Skeletal muscle tissue (tissue), 4 donors: ENCODE measurements around the gene RFPL1. TPM values are rescaled to one million over a fixed set of nuclear protein-coding genes. Genes with fewer than 3 reads are reported as not detected.

ENCODE experiments used
- H3K27ac ChIP-seq: one replicate; pipeline ENCODE4 v1.7.0; 2013; ENCODE audit warnings: mild to moderate bottlenecking, low read depth, low read length, inconsistent platforms
- H3K27me3 ChIP-seq, 3 donors: one replicate each; pipeline ENCODE4 v1.7.0; 2013; ENCODE audit warnings: low read length in 3 of 3; ENCODE audit not compliant: control insufficient read depth in 3 of 3, insufficient read depth in 3 of 3
- H3K36me3 ChIP-seq, 3 donors: one replicate each; pipeline ENCODE4 v1.7.0; 2013; ENCODE audit warnings: low read length in 3 of 3; ENCODE audit not compliant: control insufficient read depth in 3 of 3, insufficient read depth in 3 of 3
- H3K4me1 ChIP-seq, 3 donors: one replicate each; pipeline ENCODE4 v1.7.0; 2013; ENCODE audit warnings: low read length in 3 of 3, mild to moderate bottlenecking in 3 of 3; ENCODE audit not compliant: control insufficient read depth in 3 of 3, insufficient read depth in 3 of 3
- H3K4me3 ChIP-seq, 3 donors: one replicate each; pipeline ENCODE4 v1.7.0; 2013; ENCODE audit warnings: low read length in 3 of 3
- H3K9ac ChIP-seq, 3 donors: one replicate each; pipeline ENCODE4 v1.7.0; 2013; ENCODE audit warnings: low read length in 3 of 3, mild to moderate bottlenecking in 3 of 3, moderate library complexity in 2 of 3, low read depth in 1 of 3
- H3K9me3 ChIP-seq, 3 donors: one replicate each; pipeline ENCODE4 v1.7.0; 2013; ENCODE audit warnings: low read length in 3 of 3; ENCODE audit not compliant: control insufficient read depth in 3 of 3
- total RNA-seq: library from RNA; depleted of rRNA; stranded (reverse); fragments of >200 nt; gene quantifications from one replicate; pipeline ENCODE4 v1.2.3, GENCODE V29; 2014
- donor health status: Osteomylitis.

RFPL1 gene
- total RNA-seq, 1 donor from 2014 or later, result not detected

DNA sequence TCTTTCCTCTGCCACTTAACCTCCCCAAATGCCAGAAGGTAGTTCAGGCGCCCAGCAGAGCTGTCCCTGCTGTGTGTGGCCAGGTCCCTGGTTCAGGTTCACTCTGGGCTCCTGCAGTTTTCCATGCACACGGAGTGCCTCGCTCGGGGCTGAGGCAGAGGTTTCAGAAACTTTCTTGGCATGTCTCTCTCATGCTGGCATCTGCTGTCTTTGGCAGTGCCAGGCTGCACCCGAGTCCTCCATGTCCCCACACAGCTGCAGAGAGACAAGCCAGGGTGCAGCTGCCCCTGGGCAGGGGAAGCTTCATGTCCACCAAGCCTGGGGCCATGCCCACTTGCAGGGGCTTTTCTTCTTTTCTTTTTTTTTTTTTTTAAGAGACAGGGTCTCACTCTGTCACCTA is 34.6 kb downstream of the RFPL1 start:
- Histone ChIP-seq H3K9me3 (no peaks in the 10 kb centered on the region), H3K4me1 (peaks cover 0 to 6% (median 5%) of the 10 kb centered on the region in 3 donors), H3K36me3 (peaks cover 0 to 1% (median 0%) of the 10 kb centered on the region in 3 donors), H3K27ac (no peak overlapping the region), H3K27me3 (peaks cover 18 to 41% (median 36%) of the 10 kb centered on the region in 3 donors), H3K4me3 (no peak overlapping the region), H3K9ac (no peak overlapping the region)

DNA sequence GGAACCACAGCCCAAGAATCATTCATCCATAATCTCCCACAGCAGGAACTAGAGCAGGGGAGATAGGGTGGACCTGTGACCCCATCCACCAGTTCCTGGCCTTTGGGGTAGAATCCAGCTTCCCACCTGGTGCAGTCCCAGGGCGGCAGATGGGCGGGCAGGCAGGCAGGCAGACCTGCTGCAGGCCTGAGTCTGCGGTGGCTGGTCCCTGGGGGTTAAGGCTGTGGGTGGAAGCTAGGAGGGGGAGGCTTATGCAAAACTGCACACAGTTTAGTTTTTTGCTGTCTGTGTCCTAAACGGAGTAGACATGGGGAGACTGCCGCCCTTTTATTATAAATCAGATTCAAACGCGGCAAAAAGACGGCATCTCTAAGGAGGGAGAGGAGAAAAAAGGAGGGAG is 37.2 kb downstream of the RFPL1 start:
- Histone ChIP-seq H3K9me3 (no peaks in the 10 kb centered on the region), H3K36me3 (peaks cover 0 to 1% (median 0%) of the 10 kb centered on the region in 3 donors), H3K4me1 (peaks cover 2 to 7% (median 6%) of the 10 kb centered on the region in 3 donors), H3K9ac (no peak overlapping the region), H3K27ac (no peak overlapping the region), H3K4me3 (no peak overlapping the region), H3K27me3 (peaks cover 31 to 51% (median 44%) of the 10 kb centered on the region in 3 donors)

DNA sequence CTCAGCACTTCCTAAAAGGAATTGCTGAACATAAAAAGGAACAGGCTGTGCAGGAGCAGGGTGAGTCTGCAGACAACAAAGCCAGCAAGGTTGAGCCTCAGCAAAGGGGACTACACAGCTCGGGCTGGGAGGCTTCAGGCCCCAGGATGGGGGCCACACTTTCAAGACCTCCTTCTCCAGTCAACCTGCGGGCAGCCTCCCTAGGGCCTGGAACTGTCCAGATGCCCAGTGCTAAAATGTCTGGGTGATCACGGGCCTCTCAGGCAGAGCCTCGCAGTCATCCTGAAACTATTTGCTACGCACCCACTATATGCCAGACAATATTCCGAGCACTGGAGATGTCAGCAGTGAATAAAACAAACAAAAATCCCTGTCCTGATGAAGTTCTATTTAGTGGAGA is 37.7 kb downstream of the RFPL1 start:
- no peak overlapping the region for H3K4me3 ChIP-seq
- peaks cover 0 to 1% (median 0%) of the 10 kb centered on the region in 3 donors for H3K36me3 ChIP-seq
- H3K4me1 ChIP-seq, result peaks cover 6 to 10% (median 7%) of the 10 kb centered on the region in 3 donors
- H3K9me3 ChIP-seq, result no peaks in the 10 kb centered on the region
- peaks cover 34 to 52% (median 46%) of the 10 kb centered on the region in 3 donors for H3K27me3 ChIP-seq
- H3K27ac ChIP-seq, result no peak overlapping the region
- H3K9ac ChIP-seq, result no peak overlapping the region

DNA sequence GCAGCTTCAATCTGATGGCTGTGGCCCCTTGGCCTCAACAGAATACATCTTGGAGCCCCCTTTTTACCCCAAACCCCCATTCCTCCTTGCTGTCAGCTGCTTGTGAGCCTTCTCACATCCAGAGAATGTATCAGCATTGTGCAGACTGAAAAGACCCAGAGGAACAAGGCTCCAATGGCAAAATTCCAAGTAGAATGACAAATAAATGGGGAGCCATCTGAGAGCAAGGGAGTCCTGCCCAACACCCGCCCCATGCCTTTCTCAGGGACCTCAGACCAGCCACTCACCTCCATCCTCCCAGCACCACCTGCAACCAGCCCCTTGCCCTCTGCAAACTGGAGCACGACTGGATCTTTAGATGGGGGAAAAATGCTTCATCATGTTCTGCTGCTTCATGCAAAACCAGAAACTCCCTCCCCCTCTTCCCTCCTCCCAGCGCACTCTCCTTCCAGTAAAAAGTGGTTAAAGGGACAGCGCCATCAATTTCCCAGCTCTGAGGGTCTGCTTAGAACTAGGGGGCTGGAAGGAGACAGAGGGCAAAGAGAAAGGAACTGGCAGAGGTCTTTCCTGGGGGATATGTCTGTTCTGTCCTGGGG is 39.4 kb downstream of the RFPL1 start:
- Histone ChIP-seq H3K27me3 (peaks cover 49 to 67% (median 58%) of the 10 kb centered on the region in 3 donors), H3K9me3 (no peaks in the 10 kb centered on the region), H3K27ac (no peak overlapping the region), H3K4me1 (peaks cover 7 to 13% (median 8%) of the 10 kb centered on the region in 3 donors), H3K9ac (no peak overlapping the region), H3K36me3 (no peaks in the 10 kb centered on the region), H3K4me3 (no peak overlapping the region)

DNA sequence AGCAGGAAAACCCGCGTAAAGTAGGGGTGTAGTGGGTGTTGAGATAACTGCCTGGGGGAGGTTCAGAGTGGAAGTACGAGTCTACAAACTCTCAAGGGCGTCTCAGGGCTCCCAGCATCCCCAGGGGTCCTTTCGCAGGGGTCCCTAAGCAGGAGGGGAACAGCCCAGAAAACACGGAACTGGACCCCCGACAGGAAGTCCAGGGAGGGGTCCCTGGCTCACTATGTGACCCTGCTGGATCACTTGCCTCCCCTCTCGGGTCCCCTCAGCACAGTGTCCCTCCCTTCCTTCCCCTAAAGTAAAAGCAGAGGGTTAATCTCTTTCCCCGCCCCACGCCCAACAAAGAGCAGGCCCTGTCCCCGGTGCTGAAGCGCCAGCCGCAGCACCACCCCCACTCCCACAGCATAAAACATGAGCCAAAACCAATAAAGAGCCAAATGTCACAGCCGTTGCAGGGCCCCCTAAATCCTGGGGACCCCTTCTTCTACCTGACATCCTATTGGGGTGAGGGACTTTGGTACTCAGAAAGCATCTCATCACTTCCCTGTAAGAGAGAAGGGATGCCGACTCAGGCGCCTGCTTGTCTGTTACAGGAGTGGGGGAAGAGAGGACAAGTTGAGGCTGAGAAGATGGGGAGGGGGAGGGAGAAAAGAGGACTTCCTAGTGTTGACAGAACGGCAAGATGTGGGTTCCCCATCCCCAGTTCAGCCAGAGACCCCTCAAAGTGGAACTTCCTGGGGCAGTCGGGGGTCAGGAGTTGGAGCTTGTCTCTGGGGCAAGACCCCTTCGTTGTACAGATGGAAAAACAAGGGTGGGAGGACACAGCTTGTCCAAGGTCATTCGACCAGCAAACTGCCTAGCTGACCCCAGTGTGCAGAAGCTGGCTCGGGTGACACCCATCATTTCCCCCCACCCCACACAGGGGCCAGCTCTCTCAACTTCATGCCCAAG is 40.2 kb downstream of the RFPL1 start:
- Histone ChIP-seq H3K9ac (no peak overlapping the region), H3K36me3 (no peaks in the 10 kb centered on the region), H3K9me3 (no peaks in the 10 kb centered on the region), H3K27ac (no peak overlapping the region), H3K4me3 (no peak overlapping the region), H3K4me1 (peaks cover 7 to 13% (median 8%) of the 10 kb centered on the region in 3 donors), H3K27me3 (peaks cover 49 to 71% (median 63%) of the 10 kb centered on the region in 3 donors)

DNA sequence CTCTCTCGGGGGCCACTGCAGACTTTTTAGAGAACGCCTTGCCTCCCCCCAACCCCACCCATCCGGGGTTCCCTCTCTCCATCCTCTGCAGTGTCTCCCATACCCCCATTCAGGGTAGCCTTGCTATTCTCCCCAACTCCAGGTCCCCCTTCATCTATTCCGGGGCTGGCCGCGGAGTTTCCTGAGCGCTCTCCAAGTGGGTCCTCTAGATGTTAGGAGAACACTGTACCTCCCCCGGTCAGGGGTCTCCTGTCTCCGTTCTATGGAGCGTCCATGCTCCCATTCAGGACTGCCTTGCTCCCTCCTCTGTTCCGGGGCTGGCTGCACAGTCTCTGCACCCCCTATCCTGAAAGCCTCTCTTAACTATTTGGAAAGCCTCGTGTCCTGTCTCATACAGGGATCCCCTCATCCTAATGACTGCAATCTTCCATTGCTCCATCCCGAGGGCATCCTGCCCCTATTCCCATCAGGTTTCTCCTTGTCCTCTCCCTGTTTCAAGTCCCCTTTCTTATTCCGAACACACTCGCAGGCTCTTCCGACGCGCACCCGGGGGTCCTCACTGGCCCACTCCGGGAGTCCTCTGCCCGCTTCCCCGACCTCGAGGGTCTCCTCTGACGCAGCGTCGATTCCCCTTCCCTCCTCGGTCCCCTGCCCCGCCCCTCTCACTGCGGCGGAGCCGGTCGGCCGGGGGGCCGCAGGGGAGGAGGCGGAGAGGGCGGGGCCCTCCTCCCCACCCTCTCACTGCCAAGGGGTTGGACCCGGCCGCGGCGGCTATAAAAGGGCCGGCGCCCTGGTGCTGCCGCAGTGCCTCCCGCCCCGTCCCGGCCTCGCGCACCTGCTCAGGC is 41.3 kb downstream of the RFPL1 start, which contains the start of gene NEFH:
TSS of gene NEFH (plus strand) at position 802 of the 845 bp plus-strand sequence. CDS start 45 bp downstream, outside the sequence.
- peak within 1 kb of the TSS in 1 of 3 donors; percentile 45 for H3K4me3 ChIP-seq
- H3K9ac ChIP-seq, result no peak within 1 kb of the TSS
- H3K4me1 ChIP-seq, result peaks cover 7 to 13% (median 8%) of the 10 kb centered on the region in 3 donors
- H3K9me3 ChIP-seq, result no peaks in the 10 kb centered on the region
- no peaks in the 10 kb centered on the region for H3K36me3 ChIP-seq
- H3K27ac ChIP-seq, result no peak within 1 kb of the TSS
- peaks cover 49 to 71% (median 63%) of the 10 kb centered on the region in 3 donors for H3K27me3 ChIP-seq

DNA sequence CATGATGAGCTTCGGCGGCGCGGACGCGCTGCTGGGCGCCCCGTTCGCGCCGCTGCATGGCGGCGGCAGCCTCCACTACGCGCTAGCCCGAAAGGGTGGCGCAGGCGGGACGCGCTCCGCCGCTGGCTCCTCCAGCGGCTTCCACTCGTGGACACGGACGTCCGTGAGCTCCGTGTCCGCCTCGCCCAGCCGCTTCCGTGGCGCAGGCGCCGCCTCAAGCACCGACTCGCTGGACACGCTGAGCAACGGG is 41.8 kb downstream of the RFPL1 start:
- Histone ChIP-seq H3K9me3 (no peaks in the 10 kb centered on the region), H3K27ac (no peak overlapping the region), H3K9ac (no peak overlapping the region), H3K27me3 (peaks cover 48 to 71% (median 63%) of the 10 kb centered on the region in 3 donors), H3K4me3 (peak overlapping the region in 1 of 3 donors; percentile 45), H3K4me1 (peaks cover 7 to 13% (median 8%) of the 10 kb centered on the region in 3 donors), H3K36me3 (no peaks in the 10 kb centered on the region)

DNA sequence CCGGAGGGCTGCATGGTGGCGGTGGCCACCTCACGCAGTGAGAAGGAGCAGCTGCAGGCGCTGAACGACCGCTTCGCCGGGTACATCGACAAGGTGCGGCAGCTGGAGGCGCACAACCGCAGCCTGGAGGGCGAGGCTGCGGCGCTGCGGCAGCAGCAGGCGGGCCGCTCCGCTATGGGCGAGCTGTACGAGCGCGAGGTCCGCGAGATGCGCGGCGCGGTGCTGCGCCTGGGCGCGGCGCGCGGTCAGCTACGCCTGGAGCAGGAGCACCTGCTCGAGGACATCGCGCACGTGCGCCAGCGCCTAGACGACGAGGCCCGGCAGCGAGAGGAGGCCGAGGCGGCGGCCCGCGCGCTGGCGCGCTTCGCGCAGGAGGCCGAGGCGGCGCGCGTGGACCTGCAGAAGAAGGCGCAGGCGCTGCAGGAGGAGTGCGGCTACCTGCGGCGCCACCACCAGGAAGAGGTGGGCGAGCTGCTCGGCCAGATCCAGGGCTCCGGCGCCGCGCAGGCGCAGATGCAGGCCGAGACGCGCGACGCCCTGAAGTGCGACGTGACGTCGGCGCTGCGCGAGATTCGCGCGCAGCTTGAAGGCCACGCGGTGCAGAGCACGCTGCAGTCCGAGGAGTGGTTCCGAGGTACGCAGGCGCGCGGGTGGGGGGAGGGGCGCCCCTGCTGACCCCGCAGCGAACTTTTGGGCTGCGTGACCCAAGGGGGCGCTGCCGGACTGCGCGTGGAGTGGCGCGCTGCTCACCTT is 42.3 kb downstream of the RFPL1 start:
- H3K27me3 ChIP-seq, result peaks cover 45 to 71% (median 63%) of the 10 kb centered on the region in 3 donors

More for the DNA sequence above, 42.3 kb downstream of the RFPL1 start:
- H3K9ac ChIP-seq, result no peak overlapping the region
- no peaks in the 10 kb centered on the region for H3K9me3 ChIP-seq
- H3K4me1 ChIP-seq, result peaks cover 7 to 13% (median 8%) of the 10 kb centered on the region in 3 donors
- H3K36me3 ChIP-seq, result no peaks in the 10 kb centered on the region
- no peak overlapping the region for H3K27ac ChIP-seq
- H3K4me3 ChIP-seq, result peak overlapping the region in 1 of 3 donors; percentile 45
